H4 (cell line): ENCODE results near the gene SP140. TPM values are rescaled to one million over a fixed set of nuclear protein-coding genes. Genes with fewer than 3 reads are reported as not detected.
"Not testable (repeated sequence)": the region's sequence is repeated elsewhere in the genome, so short reads cannot be mapped to it uniquely, and the experiment has no call there.

ENCODE experiments used
- DNase-seq: peaks from one replicate; pipeline ENCODE4 v3.0.0-alpha.2; 2015; ENCODE audit warnings: low spot score
- total RNA-seq: library from RNA; depleted of rRNA; stranded (reverse); fragments of >200 nt; shearing (Covaris generic); gene quantifications from 2 replicates; pipeline ENCODE4 v1.2.3, GENCODE V29; 2014

Gene SP140
- total RNA-seq, 1 experiment from 2014 or later: 0.25 TPM

DNA sequence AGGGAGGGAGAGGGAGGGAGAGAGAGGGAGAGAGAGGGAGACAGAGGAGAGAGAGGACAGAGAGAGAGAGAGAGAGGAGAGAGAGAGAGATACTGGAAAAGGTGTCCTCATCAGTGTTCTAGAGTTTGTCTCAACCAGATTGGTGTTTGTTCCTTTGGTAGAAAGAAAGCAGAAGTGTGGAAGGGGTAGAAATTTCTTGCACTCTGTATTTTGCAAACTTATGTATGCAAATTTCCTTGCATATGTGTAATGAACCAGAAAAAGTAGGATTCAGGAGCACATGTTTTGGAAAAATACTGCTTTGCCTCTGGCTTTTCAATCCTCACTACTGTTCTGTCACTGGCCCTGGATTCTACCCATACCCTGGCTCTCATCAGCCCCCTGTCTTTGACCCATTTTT lies 1.1 kb upstream of the SP140 start:
- DNase-seq: no peak

DNA sequence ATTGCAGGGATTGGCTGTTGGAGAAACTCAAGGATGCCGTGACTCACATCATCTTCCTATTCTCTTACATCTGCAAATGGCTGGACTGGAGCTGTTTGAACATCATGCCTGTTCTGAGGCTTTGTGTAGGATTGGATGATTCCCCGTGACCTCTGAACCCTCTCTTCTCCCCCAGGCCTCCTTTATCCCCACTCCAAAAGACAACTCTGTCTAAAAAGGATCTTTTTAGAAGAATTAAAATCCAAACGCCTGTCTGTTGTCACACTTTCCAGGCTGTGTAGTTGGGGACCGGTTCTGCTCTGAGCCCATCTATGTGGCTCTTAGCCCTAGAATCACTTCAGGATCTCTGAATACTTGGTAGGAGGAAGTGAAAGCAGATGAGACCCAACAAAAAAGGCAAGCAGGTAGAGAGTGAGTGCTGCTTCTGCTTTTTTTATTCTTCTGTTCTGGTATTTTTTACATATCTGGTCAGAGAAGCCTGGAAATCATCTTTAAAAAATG lies 565 bp downstream of the SP140 start:
- no peak for DNase-seq

DNA sequence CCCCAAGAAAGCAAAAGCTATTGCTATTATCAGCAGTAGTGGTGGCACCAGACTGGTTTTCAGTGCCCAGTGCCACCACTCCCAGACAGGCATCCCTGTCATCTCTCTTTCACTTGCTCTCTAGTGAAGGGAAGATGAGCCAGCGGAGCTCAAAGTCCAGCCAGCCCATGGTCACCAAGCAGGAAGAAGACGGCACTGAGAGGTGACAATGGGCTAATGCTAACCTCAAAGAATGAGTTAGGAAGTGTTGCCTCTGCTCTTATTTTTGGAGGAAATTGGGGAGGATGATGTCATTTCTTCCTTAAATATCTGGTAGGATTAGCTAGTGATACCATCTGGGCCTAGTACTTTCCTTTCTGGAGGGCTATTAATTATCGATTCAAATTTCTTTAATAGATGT lies 1.7 kb downstream of the SP140 start:
- no peak for DNase-seq

DNA sequence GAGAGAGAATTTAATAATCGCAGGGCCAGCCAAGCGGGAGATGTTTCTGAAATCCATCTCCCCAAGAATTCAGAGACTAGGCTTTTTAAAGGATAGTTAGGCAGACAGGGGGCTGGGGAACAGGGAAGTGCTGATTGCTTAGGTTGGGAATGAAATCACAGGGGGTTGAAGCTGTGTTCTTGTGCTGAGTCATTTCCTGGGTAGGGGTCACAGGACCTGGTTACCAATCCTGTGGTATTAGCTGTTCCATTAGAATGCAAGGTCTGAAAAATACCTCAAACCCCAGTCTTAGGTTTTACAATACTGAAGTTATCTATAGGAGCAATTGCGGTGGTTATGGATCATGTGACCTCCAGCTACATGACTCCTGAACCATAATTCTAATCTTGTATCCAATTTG lies 4.6 kb downstream of the SP140 start:
- peak; percentile 67 for DNase-seq

DNA sequence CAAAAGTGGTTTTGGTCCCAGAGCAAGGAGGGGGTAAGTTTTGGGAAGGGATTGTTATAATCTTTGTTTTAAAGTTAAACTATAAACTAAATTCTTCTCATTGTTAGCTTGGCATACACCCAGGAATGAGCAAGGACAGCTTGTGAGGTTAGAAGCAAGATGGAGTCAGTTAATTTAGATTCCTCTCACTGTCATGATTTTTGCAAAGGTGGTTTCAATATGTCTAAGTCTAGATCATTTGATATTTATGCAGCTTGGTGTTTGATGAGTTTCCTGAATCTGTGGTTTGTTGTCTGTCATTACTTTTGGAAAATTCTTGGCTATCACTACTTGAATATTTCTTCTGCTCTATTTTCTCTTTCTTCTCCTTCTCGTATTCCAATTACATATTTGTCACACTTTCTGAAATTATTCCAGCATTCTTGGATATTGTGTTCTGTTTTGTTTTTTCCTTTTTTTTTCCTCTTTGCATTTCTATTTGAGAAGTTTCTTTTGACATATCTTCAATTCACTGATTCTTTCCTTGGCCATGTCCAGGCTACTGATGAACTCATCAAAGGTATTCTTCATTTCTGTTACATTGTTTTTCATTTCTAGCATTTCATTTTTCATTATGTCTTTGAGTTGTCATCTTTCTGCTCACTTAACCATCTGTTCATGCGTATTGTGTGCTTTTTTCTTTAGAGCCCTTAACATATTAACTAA lies 5.1 kb downstream of the SP140 start:
- no peak for DNase-seq

DNA sequence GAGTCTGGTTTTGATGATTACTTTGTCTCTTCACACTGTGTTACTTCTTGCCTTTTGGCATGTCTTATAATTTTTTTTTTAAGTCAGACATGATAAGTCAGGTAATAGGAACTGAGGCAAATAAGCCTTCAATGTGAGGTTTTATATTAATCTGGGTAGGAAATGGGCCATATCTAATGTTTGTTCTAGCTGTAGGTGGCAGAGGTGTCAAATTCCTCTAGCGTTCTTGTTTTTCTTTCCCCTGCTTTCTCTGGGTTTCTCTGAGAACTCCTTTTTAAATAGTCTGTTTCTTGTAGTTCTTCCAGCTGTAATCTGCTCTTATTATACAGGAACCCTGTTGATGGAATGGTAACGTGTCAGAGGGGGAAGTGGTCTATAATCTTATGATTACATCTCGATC lies 5.7 kb downstream of the SP140 start:
- no peak for DNase-seq

DNA sequence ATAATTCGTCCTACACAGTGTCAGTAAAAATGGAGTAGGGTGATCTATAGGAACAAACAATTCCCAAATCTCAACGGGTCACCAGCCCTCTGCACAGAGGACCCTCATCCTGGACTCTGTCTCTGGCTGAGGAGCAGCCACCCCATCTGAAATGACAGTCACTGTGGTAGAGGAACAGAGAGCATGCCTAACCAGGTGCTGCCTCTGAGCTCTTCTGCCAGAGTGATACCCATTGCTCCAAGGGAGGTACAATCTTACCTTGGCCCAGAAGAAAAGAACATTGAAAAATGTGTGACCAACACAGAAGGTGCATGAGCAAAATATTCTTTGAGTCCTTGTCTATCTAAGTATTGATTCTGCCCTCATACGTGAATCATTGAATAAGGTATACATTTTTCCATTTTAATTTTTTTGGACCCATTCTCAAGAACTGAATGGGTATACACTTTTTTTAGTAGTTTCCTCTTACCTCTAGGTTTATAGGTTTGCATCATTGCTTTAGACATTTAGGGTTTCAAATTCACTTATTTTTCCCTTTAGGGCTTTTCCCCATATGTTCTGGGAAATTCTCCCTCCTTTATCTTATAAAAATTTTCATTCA lies 8.7 kb downstream of the SP140 start:
- no peak for DNase-seq

DNA sequence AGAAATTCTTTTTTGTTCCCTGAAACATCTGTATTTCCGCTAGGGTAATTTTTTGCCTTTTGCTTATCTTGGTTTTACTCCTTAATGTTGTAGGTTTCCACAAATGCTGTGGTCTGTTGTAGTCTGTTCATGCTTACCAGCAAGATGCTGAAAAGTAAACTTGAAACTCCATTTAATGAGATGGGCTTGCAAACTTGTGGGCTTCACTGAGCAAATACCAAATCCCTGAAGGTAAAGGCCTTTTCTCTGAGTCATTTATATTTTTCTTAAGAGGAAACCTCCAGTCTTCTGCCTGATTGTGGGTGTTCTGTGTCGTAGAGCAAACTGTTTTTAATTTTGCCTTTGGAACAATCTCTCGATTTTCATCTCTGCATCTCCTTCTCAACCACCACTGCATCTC lies 9.3 kb downstream of the SP140 start:
- peak; percentile 62 for DNase-seq

DNA sequence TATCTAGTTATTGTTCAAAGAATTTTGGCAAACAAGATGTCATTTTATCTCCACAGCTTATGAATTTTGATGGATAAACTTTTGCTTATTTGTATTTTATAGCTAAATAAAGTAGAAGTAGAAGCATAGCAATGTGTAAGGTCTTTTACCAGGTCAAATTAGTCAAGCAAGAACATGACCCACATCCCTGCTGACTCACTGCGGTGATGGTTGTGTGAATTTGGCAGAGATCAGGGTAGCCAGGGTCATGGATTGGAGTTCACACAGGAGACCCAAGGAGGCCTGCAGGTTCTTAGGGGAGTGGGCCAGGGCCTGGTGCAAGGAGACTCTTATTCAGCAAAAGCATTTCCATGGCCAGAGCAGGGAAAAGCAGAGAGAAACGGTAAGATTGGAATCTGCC lies 18.7 kb downstream of the SP140 start:
- no peak for DNase-seq

DNA sequence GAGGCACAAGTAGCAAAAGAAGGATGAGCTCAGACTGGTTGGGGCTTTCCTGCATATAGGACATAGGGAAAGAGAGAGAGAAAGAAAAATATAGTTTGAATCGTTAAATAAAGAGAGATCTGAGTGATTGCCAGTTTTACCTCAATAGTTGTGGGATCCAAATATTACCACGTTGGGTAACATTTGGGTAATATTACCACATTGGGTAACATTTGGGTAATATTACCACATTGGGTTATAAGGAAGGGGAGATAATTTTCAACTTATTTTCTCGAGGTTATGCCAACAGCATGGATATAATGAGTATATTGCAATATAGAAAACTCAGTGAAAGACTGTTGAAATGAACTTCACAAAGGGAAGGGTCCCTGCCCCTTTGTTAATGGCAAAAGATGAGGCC lies 20.7 kb downstream of the SP140 start:
- no peak for DNase-seq

DNA sequence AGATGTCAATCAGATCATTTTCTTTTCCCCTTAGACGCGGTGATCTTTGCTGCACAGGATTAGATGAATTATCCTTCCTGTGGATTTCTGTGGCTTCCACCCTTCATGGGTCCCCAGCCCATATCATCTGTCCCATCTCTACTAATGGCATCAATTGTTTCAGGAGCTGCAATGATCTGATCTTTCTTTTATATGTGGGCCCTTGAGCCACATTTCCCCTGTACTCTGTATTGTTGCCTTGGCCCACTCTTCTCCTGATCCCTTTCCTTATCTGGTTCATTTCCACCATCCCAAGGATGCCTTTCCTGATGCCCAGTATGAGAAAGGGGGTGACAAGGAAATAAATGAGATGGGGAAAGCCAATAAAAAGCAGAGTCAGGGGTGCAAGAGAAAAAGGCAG lies 24.7 kb downstream of the SP140 start:
- no peak for DNase-seq

DNA sequence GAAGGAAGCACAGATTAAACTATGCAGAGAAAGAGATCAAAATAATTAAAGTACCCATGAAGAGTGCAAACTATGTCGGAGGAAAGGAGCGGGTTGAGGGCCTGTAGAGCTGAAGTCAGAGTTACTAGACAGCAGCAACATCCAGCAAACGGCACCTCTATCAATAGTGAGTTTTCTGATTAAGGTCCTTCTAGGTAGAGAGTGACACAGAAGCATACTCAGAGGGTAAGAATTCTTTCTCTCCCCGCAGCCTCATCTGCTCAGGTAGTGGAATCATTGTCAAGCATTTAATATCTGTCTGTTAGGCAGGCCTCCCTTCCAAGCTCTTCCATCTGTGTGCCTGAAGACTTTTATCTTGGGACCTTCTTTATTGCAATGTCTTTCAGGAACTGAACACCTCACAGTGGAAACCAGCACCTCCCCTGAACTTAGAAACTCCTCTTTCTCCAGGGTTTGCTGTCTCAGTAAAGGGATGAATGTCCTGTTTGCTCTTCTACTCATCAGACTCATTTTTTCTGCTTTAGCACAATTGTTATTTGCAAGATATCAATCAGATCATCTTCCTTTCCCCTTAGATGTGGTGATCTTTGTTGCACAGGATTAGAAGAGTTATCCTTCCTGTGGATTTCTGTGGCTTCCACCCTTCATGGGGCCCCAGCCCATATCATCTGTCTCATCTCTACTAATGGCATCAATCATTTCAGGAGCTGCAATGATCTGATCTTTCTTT lies 28.8 kb downstream of the SP140 start:
- no peak for DNase-seq

DNA sequence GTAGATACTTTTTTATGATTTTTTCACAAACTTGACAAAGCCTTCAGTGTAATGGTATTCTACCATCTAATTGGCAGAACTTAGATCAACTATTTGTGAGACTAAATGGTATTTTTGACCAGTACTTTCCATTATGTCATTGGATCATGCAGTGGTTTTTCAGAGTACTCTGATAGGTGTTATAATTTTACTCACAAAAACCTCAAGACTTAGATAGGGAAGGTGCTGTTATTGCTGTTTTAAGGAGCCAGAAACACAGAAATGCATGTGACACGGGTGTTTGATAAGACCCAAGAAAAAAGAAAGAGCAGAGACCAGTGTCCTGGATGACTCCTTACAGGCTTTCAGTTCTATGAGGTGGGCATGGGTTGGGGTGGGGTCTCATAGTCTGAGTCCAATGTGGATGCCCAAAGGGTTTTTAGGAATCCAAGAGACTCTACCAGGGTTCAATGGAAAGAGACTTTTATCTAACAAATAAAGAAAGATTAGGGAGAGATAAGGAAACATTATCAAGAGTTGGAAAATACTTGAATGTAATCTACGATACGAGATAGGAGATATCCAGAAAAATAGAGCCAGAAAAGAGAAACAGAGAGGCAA lies 31.3 kb downstream of the SP140 start:
- no peak for DNase-seq

DNA sequence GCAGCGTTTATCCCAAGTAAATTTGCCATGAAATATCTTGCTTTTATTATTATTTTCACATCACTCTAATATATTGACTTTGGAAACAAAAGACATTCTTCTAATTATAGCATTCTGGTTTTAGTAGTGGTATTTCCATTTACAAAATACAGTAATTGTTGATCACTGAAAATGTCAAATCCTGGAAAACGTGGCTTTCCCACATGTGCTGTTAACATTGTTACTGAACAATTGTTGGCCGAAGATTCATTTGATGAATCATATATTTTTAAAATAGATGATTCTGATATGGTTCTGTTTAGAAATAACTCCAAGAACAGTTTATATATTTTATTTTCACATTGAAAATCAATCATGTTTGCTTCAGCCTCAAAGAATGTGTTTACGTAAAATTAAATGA lies 32.9 kb downstream of the SP140 start:
- DNase-seq: no peak

DNA sequence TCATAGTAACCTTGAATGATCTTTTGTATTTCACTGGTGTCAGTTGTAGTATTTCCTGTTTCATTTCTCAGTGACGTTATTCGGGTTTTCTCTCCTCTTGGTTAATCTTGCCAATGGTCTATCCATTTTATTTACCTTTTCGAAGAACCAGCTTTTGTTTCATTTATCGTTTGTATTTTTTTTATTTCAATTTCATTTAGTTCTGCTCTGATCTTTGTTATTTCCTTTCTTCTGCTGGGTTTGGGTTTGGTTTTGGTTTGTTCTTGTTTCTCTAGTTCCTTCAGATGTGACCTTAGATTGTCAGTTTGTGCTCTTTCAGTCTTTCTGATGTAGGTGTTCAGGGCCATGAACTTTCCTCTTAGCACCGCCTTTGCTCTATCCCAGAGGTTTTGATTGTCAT lies 36.7 kb downstream of the SP140 start:
- DNase-seq: no peak

DNA sequence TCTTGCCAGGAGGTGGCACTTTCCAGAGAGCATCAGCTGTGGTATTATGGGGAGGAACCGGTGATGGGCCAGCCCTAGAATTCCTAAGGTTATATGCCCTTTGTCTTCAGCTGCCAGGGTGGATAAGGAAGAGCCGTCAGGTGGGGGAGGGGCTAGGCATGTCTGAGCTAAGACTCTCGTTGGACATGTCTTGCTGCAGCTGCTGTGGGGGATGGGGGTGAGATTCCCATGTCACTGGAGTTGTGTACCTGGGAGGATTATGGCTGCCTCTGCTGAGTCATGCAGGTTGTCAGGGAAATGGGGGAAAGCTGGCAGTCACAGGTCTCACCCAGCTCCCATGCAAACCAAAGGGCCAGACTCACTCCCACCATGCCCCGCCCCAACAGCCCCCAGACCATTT lies 39.4 kb downstream of the SP140 start:
- not testable (repeated sequence) for DNase-seq

DNA sequence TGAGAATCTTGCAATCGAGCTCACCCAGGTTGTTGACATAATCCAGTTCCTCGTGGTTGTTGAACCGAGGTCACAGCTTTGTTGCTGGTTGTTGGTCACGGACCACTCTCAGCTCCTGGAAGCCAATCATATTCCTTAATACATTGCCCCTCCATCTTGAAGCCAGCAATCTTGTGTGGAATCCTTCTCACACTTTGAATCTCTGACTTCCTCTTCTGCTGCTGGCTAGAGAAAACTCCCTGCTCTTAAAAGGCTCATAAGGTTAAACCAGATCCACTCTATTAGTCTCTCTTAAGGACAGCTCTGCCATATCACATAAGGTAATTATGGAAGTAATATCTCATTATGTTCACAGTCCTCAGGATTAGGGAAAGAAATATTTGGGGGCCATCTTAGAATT lies 41.1 kb downstream of the SP140 start:
- DNase-seq: no peak

DNA sequence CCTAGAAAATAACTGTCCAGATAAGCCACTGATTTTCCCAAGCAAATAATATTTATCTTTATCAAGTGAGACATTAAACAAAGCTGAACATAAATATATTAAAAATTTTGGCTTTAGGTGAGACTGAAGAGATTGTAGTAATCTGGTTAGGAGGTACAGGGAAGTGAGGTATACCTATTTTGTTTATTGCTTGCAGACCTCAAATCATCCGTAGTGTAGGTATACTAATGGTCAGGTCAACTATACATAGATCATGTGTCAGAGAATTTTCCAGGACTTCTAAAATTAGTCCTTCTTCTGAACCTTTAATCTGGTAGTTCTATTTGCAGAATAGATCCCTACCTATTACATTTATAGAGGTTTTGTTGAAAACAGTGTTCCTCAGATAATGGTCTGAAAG lies 41.5 kb downstream of the SP140 start:
- no peak for DNase-seq

DNA sequence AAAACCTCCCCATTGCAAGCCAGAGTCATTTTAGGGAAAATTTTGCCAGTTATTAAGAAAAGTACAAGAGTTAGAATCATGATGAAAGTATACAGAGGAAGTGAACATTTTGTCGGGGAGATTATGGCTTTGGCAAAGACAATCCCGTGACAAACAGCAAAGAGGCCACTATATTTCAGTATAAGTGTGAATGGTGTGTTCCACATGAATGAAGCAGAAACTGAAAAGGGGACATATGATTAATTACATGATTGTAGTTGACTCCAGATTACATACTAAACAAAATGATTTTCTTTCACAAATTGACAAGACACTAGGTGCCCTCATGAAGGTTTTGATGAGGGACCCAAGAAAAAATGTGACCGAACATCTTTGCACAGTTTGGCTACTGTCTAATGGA lies 42.0 kb downstream of the SP140 start:
- no peak for DNase-seq

DNA sequence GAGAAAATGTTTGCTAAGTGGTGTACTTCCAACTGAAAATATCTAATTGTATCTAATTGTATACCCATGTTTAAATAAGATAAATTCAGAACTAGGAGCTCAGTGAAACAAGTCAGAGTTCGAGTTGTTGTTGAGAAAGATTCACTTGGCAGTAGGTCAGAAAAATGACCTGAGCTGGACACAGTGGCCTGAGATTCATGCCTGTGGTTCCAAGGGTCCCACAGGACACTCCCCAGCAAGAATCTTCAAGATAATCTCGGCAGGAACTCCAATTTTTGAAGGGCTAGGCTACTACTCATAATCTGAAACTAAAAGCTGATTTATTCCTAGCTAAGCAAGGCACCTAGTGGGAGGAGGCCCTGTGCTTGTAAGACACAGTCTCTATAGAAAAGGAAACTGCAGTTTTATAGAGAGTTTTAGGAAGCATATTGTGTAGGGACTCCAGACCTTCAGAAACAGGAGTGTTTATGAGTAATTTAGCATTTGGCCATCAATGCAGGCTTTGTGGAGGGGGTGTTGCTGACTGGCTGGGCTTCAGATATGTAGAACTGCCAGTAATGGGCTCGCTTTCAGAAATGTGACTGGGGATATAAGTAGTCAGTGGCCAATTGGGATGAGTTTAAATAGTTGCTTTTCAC lies 43.2 kb downstream of the SP140 start:
- DNase-seq: no peak

DNA sequence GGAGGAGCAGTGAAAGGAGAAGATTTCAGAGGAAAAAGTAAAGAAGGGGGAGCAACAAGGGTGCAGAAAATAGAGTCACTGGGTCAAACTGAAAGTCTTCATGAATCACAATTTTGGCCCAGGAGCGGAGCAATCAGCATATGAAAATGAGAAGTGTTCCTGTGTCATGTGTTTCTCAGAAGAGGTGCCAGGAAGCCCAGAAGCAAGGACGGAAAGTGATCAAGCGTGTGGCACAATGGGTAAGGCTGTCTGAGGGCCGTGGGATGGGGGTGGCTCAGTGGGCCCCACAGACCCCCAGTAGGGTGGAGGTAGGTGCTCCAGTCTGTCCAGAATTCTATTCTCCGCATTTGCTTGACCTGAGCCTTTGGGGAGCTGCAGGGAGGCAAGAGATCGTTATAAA lies 44.2 kb downstream of the SP140 start:
- no peak for DNase-seq

DNA sequence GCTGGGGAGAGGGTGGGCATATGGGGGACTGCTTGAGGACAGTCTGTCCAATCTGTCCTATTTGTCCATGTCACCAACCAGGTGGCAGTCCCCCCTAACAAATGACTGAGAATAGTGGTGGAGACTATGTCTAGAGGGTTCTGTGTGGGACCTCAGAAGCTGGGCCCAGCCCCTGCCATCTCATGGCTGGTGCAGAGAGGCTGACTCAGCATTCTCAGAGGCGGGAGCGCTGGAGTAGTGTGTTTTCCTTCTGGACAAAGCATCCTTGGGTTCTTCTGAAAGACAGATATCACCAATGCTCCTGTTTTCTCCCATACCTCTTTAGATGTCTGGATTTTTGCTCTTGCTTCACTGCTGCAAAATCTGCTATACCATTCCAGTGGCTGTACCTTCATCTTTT lies 57.4 kb downstream of the SP140 start:
- DNase-seq: no peak
